Colonic mucosa (tissue), 4 donors: ENCODE measurements around the gene DHRS3. TPM values are rescaled to one million over a fixed set of nuclear protein-coding genes. Genes with fewer than 3 reads are reported as not detected.

Source experiments
- DNase-seq: peaks from one replicate; pipeline ENCODE4 v3.0.0-alpha.2; 2020
- H3K27ac ChIP-seq: fragments of 200-600 bp; one replicate; pipeline ENCODE4 v1.8.0; 2021
- H3K27me3 ChIP-seq: fragments of 200-600 bp; one replicate; pipeline ENCODE4 v1.8.0; 2021
- H3K36me3 ChIP-seq: fragments of 200-600 bp; one replicate; pipeline ENCODE4 v1.8.0; 2021
- H3K4me1 ChIP-seq: fragments of 200-600 bp; one replicate; pipeline ENCODE4 v1.8.0; 2021; ENCODE audit warnings: mild to moderate bottlenecking
- H3K4me3 ChIP-seq: fragments of 200-600 bp; one replicate; pipeline ENCODE4 v1.8.0; 2021
- H3K9ac ChIP-seq, 2 donors: one replicate each; pipeline ENCODE4 v1.7.0; 2013; ENCODE audit warnings: control low read depth in 2 of 2, low read depth in 2 of 2, low read length in 2 of 2
- H3K9me3 ChIP-seq: fragments of 200-600 bp; one replicate; pipeline ENCODE4 v1.8.0; 2021
- CTCF ChIP-seq: fragments of 200-600 bp; IDR thresholded peaks from one replicate; pipeline ENCODE4 v1.8.0; 2022; ENCODE audit warnings: antibody characterized with exemption, mild to moderate bottlenecking
- intact Hi-C: fragments of 100-400 bp; cut with DNase I; formaldehyde crosslinking; loops from one replicate; pipeline ENCODE4 v1.14.1; 2022
- total RNA-seq, 2 donors: library from RNA; stranded (reverse); fragmentation: NEBNext Ultra II Directional in 1 of 2; extraction: Animal tissue kit (Norgen Biotek cat#: 25700) in 1 of 2; gene quantifications; one replicate each; pipeline ENCODE4 v1.2.1, GENCODE V29; 2021
- donor health status: healthy.
- donor health status: DM: no; HTN: no; CAD: no.
- donor health status: DM: no; HTN: no; CAD: no.

The DHRS3 gene
- total RNA-seq, 2 donors from 2014 or later, result 69.6 to 120 TPM

DNA sequence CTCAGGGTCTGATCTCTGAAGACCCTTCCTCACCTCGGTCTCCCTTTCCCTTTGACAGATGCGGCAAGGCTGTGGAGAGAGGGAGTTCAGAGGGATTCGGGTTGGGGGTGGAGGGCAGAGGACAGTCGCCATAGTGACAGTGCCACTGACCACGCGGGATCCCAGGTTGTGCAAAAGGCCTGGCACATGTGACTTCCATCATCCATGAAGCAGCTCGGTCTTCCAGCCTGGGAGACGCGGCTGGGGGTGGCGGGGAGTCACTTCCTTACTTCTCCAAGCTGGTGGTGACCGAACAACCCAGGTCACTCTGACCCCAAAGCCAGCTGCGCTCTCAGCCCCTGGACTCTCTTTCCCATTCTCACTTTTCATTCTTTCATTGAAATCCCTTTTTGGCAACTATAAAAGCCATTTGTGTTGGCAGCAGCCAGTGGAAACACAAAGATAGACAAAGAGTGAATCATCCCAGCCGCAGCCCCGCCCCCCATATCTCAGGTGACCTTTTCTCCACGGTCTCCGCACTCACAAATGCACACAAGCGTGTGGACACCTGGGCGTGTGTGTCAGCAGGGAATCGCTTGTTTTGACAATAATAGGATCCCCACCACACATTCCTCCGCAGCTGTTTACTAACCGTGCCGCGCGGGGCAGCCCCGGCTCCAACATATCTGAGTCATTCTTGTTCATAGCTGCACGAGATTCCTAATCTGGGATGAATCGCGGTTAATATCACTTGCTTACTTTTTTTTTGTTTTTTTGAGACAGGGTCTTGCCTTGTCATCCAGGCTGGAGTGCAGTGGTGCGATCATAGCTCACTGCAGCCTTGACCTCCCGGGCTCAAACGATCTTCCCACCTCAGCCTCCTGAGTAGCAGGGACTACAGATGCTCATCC is 68.3 kb downstream of the DHRS3 start:
- peak overlapping the region in 1 of 2 donors; percentile 10 for H3K9ac ChIP-seq
- no peaks in the 10 kb centered on the region for H3K9me3 ChIP-seq
- H3K4me3 ChIP-seq, result no peak overlapping the region
- H3K27ac ChIP-seq, result peak overlapping the region; percentile 49
- no peaks in the 10 kb centered on the region for H3K27me3 ChIP-seq
- peak; percentile 79 for DNase-seq
- intact Hi-C loops, result no loop called here
- H3K36me3 ChIP-seq, result no peaks in the 10 kb centered on the region
- no peaks in the 10 kb centered on the region for H3K4me1 ChIP-seq
- TF ChIP-seq CTCF, result no peak

GRCh38 chr1:12548973-12549459 is 69.0 kb downstream of the DHRS3 start:
- Histone ChIP-seq H3K4me1 (no peaks in the 10 kb centered on the region), H3K9ac (no peak overlapping the region)

DNA sequence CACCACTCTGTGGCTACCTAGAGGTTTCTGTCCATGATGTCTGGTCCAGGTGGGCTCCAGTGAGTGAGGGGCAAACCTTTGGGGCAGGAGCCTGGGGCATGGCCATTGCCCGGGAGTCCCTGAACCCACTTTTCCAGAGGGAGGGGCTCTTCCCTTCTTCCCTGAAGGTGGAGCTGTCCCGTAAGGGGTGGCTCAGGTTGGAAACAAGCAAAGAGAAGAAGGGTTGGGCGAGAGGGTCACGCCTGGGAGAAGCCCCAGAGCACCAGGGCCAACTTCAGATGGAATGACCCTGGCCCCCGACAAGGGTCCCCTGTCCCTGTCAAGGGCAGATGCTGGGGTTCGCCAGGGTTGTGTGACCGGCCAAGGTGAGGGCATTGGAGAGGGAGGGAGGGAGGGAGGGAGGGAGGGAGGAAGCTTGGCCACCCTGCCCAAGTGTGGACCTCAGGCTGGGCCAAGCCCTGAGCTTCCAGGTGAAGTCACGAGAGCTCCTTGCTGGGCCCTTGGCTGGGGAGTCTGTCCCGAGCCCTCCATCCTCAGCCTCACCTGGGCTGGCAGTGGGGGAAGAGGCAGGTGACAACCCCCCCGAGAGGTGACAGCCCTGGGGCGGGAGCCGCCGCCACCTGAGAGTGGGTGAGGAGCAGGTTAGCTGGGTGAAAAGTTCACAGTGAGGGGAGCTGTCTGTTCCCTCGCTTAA is 69.6 kb downstream of the DHRS3 start:
- no peak overlapping the region for H3K4me3 ChIP-seq
- TF ChIP-seq CTCF, result no peak
- H3K27ac ChIP-seq, result no peak overlapping the region
- no peaks in the 10 kb centered on the region for H3K4me1 ChIP-seq
- no peaks in the 10 kb centered on the region for H3K9me3 ChIP-seq
- no peaks in the 10 kb centered on the region for H3K27me3 ChIP-seq
- H3K9ac ChIP-seq, result no peak overlapping the region
- intact Hi-C loops, result no loop called here
- DNase-seq, result no peak
- no peaks in the 10 kb centered on the region for H3K36me3 ChIP-seq

More at GRCh38 chr1:12548973-12549459, 69.0 kb downstream of the DHRS3 start:
- H3K4me3 ChIP-seq, result no peak overlapping the region
- H3K36me3 ChIP-seq, result no peaks in the 10 kb centered on the region
- H3K27ac ChIP-seq, result no peak overlapping the region
- intact Hi-C loops, result no loop called here
- DNase-seq, result no peak
- no peaks in the 10 kb centered on the region for H3K9me3 ChIP-seq
- H3K27me3 ChIP-seq, result no peaks in the 10 kb centered on the region
- no peak for TF ChIP-seq CTCF

DNA sequence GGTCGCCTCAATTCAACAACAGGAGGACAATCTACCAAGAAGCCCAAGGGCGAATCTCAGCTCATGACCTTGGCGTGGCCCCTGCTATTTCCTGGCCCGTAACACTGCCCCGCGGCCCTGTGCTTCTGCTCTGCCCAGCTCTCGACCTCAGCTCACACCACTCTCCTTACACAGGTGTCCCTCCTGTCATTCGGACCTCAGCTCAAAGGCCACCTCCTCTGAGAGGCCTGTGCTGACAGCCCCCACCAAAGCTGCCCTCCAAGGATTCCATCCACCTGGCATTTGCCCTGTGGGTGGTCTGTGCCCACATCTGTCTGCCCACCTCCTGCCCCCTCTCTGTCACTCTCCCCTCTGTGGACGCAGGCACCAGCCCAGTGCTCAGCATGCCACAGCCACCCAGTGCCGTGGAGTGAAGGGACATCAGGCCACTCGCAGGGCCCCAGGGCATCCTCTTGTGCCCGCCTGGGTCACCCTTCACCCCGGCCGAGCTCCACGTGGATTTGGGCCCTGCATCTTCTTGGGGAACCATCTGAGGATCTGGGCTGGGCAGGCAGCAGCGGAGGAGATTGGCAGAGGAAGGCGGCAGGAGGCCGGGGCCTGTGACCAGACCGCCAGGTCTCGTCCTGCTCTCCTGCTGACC is 70.3 kb downstream of the DHRS3 start:
- H3K27me3 ChIP-seq, result no peaks in the 10 kb centered on the region
- no peak overlapping the region for H3K27ac ChIP-seq
- H3K4me3 ChIP-seq, result no peak overlapping the region
- H3K4me1 ChIP-seq, result no peaks in the 10 kb centered on the region
- H3K9ac ChIP-seq, result peak overlapping the region in 1 of 2 donors; percentile 9
- TF ChIP-seq CTCF, result no peak
- no peaks in the 10 kb centered on the region for H3K9me3 ChIP-seq
- intact Hi-C loops, result no loop called here
- no peak for DNase-seq
- no peaks in the 10 kb centered on the region for H3K36me3 ChIP-seq
